Esophagus muscularis mucosa (tissue), 4 donors: ENCODE results near the gene SDHAF4. TPM values are rescaled to one million over a fixed set of nuclear protein-coding genes. Genes with fewer than 3 reads are reported as not detected.

Source experiments
- DNase-seq: peaks from one replicate; pipeline ENCODE4 v3.0.0-alpha.2; 2017; ENCODE audit errors: extremely low spot score
- H3K27ac ChIP-seq, 4 donors: fragments of 200-600 bp; sonication (generic); replicated peaks in 1 of 4; 1 replicate in 3 of 4; 2 replicates in 1 of 4; pipeline ENCODE4 v1.5.1; 2016 to 2019; ENCODE audit warnings: mild to moderate bottlenecking in 1 of 4
- H3K27me3 ChIP-seq, 4 donors: fragments of 200-600 bp; sonication (generic); one replicate each; pipeline versions ENCODE4 v1.5.1 to v1.6.0; 2016 to 2019
- H3K36me3 ChIP-seq, 4 donors: fragments of 200-600 bp; sonication (generic); one replicate each; pipeline ENCODE4 v1.5.1; 2016 to 2019
- H3K4me1 ChIP-seq, 4 donors: fragments of 200-600 bp; sonication (generic); one replicate each; pipeline ENCODE4 v1.5.1; 2016 to 2019
- H3K4me3 ChIP-seq, 4 donors: fragments of 200-600 bp; sonication (generic); 1 replicate in 2 of 4; 2 replicates in 2 of 4; pipeline ENCODE4 v1.5.1; 2016 to 2019; ENCODE audit warnings: mild to moderate bottlenecking in 4 of 4, moderate library complexity in 1 of 4
- H3K9me3 ChIP-seq, 4 donors: fragments of 200-600 bp; sonication (generic); 1 replicate in 3 of 4; 2 replicates in 1 of 4; pipeline ENCODE4 v1.5.1; 2016 to 2019
- CTCF ChIP-seq, 3 experiments: fragments of 200-600 bp in 2 of 3; fragments of 450-650 bp in 1 of 3; sonication (generic) in 2 of 3; IDR thresholded peaks; one replicate each; pipeline ENCODE4 v1.5.1; 2017 to 2019; ENCODE audit warnings: antibody characterized with exemption in 3 of 3, mild to moderate bottlenecking in 2 of 3, moderate library complexity in 1 of 3
- EP300 ChIP-seq: sonication (generic); formaldehyde crosslinking; IDR thresholded peaks from one replicate; pipeline ENCODE4 v1.6.1; 2017; ENCODE audit warnings: antibody characterized with exemption
- POLR2A ChIP-seq: fragments of 450-650 bp; IDR thresholded peaks from one replicate; pipeline ENCODE4 v1.6.1; 2017; ENCODE audit warnings: antibody characterized with exemption, moderate library complexity, mild to moderate bottlenecking, low read depth
- POLR2AphosphoS5 ChIP-seq, 2 donors: sonication (generic); formaldehyde crosslinking; IDR thresholded peaks; one replicate each; pipeline ENCODE4 v1.6.1; 2017; ENCODE audit warnings: antibody characterized with exemption in 2 of 2
- WGBS: methylation state at CpG from one replicate; pipeline ENCODE4 v1.1.5; 2018; 5-methylcytosine and 5-hydroxymethylcytosine counted together
- intact Hi-C: fragments of 100-400 bp; cut with DNase I; formaldehyde crosslinking; loops from one replicate; pipeline ENCODE4 v1.15.1; 2023
- total RNA-seq, 4 donors: library from RNA; depleted of rRNA; stranded (reverse); fragments of >200 nt; gene quantifications; one replicate each; pipeline versions ENCODE4 v1.1.0 to v1.2.1, GENCODE V29; 2016

The SDHAF4 gene
- total RNA-seq, 4 donors from 2014 or later, result 5.2 to 11.2 (median 8.7) TPM

DNA sequence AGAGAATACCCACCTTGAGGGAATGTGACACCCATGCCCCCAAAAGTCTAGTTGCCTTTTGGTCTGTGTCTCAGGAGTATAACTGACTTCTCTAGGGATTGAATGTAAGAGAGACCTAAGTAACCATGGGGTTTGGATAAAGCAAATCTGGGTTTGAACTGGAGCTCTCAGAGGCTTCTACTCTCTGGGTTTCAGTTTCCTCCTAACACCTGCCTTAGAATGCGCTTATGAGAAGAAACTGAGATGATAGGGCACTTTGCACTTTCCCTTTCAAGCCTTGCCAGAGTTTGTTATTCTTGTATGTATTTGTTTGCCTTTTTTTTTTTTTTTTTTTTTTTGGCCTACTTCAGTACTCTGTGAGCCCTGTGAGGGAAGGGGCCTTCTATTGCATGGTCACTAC is 19.4 kb downstream of the SDHAF4 start:
- Histone ChIP-seq H3K9me3 (no peaks in the 10 kb centered on the region), H3K27ac (no peak overlapping the region), H3K4me1 (no peaks in the 10 kb centered on the region), H3K27me3 (no peaks in the 10 kb centered on the region), H3K4me3 (no peak overlapping the region), H3K36me3 (peaks cover 12 to 84% (median 30%) of the 10 kb centered on the region in 4 donors)
- no peak for DNase-seq
- intact Hi-C loops, result no loop called here
- TF ChIP-seq CTCF (IDR thresholded peaks at IDR 0.05) (no peak), POLR2AphosphoS5 (IDR thresholded peaks at IDR 0.05) (no peak), EP300 (no peak), POLR2A (no peak)
- 86% methylated on average over 1 of the region's 1 CpG for WGBS

DNA sequence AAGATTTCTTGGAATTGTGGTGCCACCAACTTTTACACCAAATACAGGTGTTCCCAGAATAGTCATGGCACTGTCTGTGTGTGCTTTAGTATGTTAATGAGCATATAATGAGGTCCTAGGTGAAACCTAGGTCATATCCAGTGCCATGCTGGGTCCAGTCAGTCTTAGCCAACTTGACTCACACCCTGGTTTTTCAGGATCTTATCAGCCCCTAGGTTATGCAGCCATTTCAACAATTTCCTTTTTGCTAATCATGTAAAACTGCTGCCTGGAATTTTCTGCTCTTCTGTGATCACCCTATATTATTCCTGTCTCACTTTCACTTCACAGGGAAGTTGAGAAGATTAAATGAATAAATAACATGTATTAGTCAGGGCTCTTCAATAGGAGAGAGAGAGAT is 23.7 kb downstream of the SDHAF4 start:
- H3K27me3 ChIP-seq, result no peaks in the 10 kb centered on the region
- intact Hi-C loops, result no loop called here
- no peak overlapping the region for H3K27ac ChIP-seq
- no peaks in the 10 kb centered on the region for H3K9me3 ChIP-seq
- DNase-seq, result no peak
- peaks cover 2 to 41% (median 6%) of the 10 kb centered on the region in 4 donors for H3K36me3 ChIP-seq
- H3K4me3 ChIP-seq, result no peak overlapping the region
- no peak for TF ChIP-seq EP300
- no peak for TF ChIP-seq POLR2A
- no peak for TF ChIP-seq CTCF (IDR thresholded peaks at IDR 0.05)
- no peak for TF ChIP-seq POLR2AphosphoS5 (IDR thresholded peaks at IDR 0.05)
- H3K4me1 ChIP-seq, result peaks cover 0 to 12% (median 9%) of the 10 kb centered on the region in 4 donors

GRCh38 chr6:70592391-70593117 is 25.8 kb downstream of the SDHAF4 start:
- intact Hi-C loops, result no loop called here
- H3K27me3 ChIP-seq, result no peaks in the 10 kb centered on the region
- DNase-seq, result no peak
- 71% methylated on average over 4 of the region's 5 CpGs for WGBS
- no peaks in the 10 kb centered on the region for H3K9me3 ChIP-seq
- no peak overlapping the region for H3K27ac ChIP-seq
- TF ChIP-seq CTCF (IDR thresholded peaks at IDR 0.05) (no peak), POLR2AphosphoS5 (IDR thresholded peaks at IDR 0.05) (no peak), POLR2A (no peak), EP300 (no peak)
- peaks cover 0 to 12% (median 9%) of the 10 kb centered on the region in 4 donors for H3K4me1 ChIP-seq
- H3K36me3 ChIP-seq, result peaks cover 0 to 28% (median 1%) of the 10 kb centered on the region in 4 donors
- H3K4me3 ChIP-seq, result no peak overlapping the region

GRCh38 chr6:70593118-70593486 is 26.4 kb downstream of the SDHAF4 start:
- intact Hi-C loops, result no loop called here
- no peaks in the 10 kb centered on the region for H3K27me3 ChIP-seq
- H3K27ac ChIP-seq, result no peak overlapping the region
- no peak for TF ChIP-seq CTCF (IDR thresholded peaks at IDR 0.05)
- TF ChIP-seq EP300, result no peak
- no peak for TF ChIP-seq POLR2AphosphoS5 (IDR thresholded peaks at IDR 0.05)
- TF ChIP-seq POLR2A, result no peak
- peaks cover 0 to 27% (median 1%) of the 10 kb centered on the region in 4 donors for H3K36me3 ChIP-seq
- 100% methylated on average over 2 of the region's 3 CpGs for WGBS
- DNase-seq, result no peak
- peaks cover 0 to 12% (median 9%) of the 10 kb centered on the region in 4 donors for H3K4me1 ChIP-seq
- H3K9me3 ChIP-seq, result no peaks in the 10 kb centered on the region
- H3K4me3 ChIP-seq, result no peak overlapping the region

- intact Hi-C loops, result no loop called here
- no peak for DNase-seq
- Histone ChIP-seq H3K27ac (no peak overlapping the region), H3K27me3 (no peaks in the 10 kb centered on the region), H3K4me3 (no peak overlapping the region), H3K9me3 (no peaks in the 10 kb centered on the region), H3K36me3 (no peaks in the 10 kb centered on the region), H3K4me1 (no peaks in the 10 kb centered on the region)
- TF ChIP-seq POLR2A, result no peak
- no peak for TF ChIP-seq CTCF (IDR thresholded peaks at IDR 0.05)
- TF ChIP-seq EP300, result no peak
- no peak for TF ChIP-seq POLR2AphosphoS5 (IDR thresholded peaks at IDR 0.05)
- WGBS, result 82% methylated on average over 4 of the region's 4 CpGs
Observed at GRCh38 chr6:70599187-70599586, 32.5 kb downstream of the SDHAF4 start.
